Measurements from ENCODE around the gene CHMP2A.
"Not testable (repeated sequence)": the region's sequence is repeated elsewhere in the genome, so short reads cannot be mapped to it uniquely, and the experiment has no call there.

Gene CHMP2A

DNA sequence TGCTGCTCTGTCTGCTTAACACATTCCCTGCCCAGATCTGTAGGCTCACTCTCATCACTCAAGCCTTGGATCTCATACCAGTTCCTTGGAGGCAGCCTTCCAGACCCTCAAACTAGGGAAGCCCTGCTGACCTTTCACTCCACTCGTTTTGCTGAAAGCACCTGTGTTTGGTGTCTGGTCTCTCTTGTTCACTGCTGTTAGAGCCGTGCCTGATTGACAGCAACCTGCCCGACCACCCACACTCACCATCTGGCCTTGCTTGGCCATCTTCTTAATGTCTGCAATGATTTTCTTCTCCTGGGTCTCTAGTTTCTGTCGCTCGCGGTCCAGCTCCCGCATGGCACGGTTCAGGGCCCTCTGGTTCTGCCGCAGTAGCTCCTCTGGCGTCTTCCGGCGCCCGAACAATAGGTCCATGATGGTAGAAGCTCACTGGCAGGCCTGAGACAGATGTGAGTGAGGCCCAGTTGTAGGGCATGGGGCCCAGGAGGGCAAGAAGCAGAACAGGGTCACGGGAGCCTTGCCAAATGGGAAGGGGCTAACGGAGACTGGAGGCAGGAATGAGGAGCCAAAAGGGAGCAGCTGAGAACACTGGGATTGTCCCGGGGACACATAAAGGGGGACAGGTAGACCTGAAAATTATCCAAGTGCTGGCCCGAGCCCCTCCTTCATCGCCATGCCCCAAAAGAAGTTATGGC is 959 bp downstream of the CHMP2A start:
- DNase-seq, result no peak

DNA sequence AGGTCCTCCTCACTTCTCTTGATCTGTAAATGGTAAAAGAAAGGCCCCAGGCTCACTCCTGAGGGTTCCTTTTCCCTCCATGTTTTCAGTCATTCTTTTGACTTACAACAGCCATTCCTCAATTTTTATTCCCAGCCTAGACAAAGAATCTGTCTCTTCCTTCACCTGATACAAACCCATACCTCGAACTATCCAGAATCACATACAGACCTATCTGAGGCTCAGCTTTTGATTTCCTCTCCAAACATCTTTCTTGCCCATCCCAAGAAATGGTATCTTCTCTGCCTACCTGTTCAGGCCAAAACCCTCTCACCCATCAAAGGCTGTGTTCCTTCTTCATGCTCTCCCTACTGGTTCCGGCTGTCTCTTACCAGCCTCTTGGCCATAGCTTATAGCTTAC is 2.2 kb downstream of the CHMP2A start:
- DNase-seq, result no peak

DNA sequence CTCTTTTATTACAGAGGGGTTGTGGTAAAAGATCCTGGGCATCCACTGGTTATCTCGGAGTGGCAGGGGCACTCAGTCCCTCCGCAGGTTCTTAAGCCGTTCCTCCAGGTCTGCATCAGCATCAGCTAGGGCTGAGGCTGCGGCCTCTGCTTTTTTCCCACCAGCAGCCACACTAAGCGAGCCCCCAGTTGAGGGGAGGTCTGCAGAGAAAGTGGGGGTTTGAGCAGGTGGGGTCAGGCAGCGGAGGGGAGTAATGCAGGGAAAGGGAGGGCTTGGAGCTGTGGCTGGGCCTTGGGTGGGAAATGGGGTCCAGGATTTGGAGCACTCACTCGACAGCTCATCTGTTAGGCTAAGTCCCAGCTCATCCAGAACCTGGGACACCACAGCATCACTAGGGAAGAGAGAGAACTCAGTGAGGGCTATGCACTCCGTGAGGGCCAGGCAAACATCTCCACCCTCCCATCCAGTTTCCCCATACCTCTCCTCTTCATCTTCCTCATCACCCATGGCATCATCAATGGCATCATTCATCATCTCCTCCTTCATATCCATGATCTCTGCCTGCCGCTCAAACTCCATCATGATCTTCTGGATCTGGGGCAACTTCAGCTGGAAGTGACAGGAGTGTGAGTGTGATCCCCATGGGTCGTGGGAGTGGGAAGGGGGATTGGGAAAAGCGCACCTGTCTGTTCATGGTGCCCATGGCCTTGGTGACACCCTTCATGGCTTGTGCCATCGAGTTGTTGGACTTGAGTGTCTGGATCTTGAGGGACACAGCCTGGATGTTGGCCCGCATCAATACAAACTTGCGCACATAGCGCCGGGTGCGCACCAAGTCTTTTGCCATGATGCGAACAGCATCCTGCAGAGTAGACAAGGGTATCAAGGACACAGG is 3.1 kb downstream of the CHMP2A start:
- DNase-seq, result no peak

DNA sequence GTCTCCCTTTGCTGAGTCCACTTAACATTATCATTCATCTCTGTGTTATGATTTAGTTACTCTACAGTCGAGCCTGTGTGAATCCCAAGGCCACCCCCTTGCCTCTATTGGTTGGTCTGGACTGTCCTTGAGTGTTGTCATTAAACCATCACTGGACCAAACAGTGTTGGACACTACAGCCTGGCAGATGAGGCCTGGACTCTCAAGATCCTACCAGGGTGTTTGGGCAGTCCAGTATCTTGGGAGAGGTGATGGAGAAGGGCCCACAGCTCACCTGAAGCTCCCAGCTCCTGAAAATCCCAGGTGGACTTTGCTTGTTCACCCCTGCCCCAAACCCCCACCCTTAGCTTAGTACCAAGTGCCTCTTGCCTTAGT is 3.8 kb downstream of the CHMP2A start:
- DNase-seq, result no peak

DNA sequence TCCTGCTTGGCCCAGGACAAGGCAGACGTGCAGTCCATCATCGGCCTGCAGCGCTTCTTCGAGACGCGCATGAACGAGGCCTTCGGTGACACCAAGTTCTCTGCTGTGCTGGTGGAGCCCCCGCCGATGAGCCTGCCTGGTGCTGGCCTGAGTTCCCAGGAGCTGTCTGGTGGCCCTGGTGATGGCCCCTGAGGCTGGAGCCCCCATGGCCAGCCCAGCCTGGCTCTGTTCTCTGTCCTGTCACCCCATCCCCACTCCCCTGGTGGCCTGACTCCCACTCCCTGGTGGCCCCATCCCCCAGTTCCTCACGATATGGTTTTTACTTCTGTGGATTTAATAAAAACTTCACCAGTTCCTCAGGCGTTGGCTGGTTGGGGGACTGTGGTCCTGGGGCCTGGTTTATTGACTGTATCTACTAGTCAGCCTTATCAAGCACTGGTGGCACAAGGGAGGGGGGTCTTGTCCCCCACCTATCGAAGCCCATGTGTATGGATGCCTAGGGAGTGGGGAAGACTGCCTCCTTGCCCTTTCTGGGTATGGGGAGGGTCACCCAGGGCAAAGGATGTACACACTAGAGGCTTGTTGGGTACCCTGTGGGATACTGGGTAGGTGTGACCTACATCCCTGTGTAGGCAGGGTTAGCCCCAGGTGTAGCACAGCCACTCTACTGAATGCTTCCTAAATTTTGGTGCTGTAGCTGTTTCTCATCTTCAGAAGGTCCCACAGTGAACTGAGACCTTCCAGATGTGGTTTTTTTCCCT is 4.4 kb downstream of the CHMP2A start:
- no peak for DNase-seq

DNA sequence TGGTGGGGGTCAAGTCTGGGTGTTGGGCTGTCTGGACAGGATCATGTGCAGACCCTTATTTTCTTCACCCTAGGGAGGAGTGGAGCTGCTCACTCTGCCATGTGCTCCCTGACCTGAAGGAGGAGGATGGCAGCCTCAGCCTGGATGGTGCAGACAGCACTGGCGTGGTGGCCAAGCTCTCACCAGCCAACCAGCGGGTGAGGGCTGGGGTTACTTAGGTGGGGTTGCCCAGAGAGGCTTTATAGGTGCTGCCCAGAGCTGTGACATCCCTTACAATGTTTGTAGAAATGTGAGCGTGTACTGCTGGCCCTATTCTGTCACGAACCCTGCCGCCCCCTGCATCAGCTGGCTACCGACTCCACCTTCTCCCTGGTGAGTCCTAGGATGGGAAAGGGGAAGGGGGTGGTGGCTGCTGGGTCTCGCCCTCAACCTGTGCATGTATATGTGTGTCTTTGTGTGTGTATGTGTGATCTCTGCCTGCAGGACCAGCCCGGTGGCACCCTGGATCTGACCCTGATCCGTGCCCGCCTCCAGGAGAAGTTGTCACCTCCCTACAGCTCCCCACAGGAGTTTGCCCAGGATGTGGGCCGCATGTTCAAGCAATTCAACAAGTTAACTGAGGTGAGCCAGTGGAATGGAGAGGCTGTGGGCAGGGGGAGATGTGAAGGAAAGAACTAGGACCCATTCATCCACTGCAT is 5.1 kb downstream of the CHMP2A start:
- no peak for DNase-seq

DNA sequence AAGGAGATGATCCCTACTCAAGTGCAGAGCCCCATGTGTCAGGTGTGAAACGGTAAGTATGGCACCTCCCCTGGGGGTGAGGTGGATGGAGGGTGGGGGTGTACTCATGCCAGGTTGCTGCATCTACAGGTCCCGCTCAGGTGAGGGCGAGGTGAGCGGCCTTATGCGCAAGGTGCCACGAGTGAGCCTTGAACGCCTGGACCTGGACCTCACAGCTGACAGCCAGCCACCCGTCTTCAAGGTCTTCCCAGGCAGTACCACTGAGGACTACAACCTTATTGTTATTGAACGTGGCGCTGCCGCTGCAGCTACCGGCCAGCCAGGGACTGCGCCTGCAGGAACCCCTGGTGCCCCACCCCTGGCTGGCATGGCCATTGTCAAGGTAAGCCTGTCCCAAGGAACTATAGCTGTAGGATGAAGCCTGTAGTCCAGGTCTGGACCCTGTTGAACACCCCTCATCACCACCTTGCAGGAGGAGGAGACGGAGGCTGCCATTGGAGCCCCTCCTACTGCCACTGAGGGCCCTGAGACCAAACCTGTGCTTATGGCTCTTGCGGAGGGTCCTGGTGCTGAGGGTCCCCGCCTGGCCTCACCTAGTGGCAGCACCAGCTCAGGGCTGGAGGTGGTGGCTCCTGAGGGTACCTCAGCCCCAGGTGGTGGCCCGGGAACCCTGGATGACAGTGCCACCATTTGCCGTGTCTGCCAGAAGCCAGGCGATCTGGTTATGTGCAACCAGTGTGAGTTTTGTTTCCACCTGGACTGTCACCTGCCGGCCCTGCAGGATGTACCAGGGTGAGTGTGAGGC is 5.8 kb downstream of the CHMP2A start:
- DNase-seq, result no peak

DNA sequence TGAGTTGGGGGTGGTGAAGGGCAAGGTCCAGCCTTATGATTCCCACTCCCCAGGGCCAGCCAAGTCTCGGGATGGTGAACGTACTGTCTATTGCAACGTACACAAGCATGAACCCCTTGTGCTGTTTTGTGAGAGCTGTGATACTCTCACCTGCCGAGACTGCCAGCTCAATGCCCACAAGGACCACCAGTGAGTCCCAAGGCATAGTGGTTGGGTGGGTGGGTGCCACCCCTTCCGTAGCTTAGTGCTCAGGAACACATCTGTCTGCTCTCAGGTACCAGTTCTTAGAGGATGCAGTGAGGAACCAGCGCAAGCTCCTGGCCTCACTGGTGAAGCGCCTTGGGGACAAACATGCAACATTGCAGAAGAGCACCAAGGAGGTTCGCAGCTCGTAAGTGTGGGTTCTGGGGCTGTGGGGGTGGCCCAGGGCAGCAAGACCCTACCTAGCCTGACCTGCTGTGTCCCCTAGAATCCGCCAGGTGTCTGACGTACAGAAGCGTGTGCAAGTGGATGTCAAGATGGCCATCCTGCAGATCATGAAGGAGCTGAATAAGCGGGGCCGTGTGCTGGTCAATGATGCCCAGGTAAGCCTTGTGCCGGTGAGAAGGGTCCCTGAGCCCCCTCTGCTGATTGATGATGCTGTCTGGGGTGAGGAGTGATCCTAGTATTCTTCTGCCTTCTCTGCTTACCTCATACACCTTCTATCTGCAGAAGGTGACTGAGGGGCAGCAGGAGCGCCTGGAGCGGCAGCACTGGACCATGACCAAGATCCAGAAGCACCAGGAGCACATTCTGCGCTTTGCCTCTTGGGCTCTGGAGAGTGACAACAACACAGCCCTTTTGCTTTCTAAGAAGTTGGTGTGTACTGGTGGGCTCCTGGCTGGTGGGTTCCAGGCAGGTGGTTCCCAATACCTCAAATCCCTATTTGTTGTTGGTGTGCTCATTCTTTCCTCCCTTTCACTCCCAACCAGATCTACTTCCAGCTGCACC is 7.3 kb downstream of the CHMP2A start:
- no peak for DNase-seq

DNA sequence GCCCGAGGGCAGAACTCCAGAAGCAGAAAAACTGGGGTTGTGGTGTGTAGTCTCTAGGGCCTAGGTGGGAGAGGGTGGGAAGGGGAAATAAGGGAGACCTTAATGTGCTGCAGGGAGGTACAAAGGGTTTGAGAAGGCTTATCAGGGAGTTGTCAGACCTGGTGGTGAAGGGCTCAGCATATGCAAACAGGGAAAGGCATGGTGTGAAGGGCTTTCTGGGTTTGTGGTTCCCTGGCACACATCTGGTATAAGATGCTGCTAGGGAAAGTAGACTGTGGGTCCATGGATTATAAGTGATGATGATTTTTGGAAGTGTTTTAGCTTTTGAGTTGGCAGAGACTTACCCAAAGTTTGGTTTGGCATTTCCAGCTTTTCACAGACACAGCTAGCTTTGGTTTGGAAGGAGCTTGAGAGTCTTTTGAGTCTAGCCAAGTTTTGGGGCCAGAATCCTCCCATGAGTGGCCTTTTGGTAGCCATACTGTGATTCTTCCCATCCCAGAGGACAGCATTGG is 8.8 kb downstream of the CHMP2A start:
- DNase-seq, result no peak

DNA sequence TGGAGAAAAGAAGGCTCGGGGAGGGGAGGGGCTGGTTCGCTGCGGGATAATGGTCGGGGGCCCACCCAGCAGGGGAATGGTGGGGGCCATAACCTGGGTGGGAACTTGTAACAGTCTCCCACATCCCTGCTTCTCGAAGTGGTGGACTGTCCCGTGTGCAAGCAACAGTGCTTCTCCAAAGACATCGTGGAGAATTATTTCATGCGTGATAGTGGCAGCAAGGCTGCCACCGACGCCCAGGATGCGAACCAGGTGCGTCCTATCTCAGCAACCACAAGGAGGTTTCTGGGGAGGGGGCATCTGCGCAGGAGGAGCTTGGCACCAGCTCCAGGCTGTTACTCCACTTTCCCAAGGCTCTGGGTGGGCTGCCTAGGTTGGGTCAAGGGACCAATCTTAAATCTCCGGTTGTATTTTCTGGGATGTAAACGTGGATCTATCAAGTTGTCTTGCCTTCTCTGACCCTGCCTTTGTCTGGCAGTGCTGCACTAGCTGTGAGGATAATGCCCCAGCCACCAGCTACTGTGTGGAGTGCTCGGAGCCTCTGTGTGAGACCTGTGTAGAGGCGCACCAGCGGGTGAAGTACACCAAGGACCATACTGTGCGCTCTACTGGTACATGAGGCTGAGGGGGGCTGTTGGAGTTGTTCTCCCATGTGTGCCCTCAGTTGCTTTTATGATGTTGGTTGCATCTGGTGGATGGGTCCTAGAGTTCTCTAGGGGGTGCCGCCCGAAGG is 9.5 kb downstream of the CHMP2A start:
- DNase-seq, result no peak

DNA sequence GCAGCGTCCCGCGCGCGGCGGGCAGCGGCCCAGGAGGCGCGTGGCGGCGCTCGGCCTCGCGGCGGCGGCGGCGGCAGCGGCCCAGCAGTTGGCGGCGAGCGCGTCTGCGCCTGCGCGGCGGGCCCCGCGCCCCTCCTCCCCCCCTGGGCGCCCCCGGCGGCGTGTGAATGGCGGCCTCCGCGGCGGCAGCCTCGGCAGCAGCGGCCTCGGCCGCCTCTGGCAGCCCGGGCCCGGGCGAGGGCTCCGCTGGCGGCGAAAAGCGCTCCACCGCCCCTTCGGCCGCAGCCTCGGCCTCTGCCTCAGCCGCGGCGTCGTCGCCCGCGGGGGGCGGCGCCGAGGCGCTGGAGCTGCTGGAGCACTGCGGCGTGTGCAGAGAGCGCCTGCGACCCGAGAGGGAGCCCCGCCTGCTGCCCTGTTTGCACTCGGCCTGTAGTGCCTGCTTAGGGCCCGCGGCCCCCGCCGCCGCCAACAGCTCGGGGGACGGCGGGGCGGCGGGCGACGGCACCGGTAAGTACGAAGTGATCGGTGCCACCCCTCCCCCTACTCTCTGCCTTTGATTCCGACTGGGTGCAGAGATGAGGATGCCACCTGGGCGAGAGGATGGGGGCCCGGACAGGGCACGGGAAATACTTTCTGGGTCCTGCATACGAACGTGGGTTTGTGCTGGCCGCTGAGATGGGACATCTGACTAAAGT is 10.2 kb downstream of the CHMP2A start:
- no peak for DNase-seq

DNA sequence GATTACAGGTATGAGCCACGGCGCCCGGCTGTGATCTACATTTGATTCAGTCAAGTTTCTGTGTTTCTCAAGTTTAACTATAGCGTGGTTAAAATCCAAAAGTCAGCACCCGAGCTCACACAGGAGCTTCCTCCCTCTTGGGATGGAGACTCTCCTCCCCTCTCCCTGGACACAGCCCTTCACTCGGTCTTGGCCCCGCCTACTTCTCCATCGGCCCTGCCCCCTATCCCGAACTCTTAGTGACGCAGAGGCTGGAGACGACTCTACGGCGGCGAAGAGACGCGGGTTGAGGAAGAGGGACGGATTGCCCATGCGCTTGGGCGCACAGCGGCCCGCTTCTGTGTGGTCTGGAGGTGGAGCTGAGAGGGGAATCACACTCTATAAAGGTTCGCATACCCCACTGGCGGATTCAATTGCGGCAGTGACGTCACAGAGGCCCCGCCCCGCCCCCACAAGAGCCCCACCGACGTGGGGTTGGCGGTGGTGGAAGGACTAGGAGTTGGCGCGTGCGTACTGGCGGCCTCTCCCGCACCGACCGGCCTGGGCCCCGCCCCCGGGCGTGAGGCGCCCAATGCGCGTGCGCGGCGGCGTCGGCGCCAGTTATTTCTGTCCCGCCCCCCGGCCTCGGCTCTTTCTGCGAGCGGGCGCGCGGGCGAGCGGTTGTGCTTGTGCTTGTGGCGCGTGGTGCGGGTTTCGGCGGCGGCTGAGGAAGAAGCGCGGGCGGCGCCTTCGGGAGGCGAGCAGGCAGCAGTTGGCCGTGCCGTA is 10.9 kb downstream of the CHMP2A start, which contains the start of gene TRIM28:
Gene TRIM28, plus strand, starts transcription at position 239 of the 765 bp plus-strand sequence. CDS start 694 bp downstream, outside the sequence.
- no peak for DNase-seq

DNA sequence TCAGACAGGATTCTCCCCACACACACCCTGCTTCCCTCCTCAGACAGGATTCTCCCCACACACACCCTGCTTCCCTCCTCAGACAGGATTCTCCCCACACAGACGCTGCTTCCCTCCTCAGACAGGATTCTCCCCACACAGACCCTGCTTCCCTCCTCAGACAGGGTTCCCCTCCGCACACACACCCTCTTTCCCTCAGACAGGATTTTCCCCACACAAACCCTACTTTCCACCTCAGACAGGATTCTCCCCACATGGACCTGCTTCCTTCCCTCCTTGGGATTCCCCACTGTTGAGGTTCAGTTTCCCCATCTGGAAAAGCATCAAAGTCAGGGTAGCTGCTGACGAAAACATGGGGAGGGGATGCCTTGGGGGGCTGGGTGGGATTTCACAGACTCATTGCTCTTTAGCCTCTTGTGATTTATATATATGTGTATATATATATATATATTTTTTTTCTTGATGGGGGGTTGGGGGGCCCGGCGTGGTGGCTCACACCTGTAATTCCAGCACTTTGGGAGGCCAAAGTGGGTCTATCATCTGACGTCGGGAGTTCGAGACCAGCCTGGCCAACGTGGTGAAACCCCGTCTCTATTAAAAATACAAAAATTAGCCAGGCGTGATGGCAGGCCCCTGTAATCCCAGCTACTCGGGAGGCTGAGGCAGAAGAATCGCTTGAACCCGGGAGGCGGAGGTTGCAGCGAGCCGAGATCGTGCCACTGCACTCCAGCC is 12.1 kb downstream of the CHMP2A start:
- not testable (repeated sequence) for DNase-seq

DNA sequence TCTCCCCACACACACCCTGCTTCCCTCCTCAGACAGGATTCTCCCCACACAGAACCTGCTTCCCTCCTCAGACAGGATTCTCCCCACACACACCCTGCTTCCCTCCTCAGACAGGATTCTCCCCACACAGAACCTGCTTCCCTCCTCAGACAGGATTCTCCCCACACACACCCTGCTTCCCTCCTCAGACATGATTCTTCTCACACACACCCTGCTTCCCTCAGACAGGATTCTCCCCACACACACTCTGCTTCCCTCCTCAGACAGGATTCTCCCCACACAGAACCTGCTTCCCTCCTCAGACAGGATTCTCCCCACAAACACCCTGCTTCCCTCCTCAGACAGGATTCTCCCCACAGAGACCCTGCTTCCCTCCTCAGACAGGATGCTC is 15.7 kb downstream of the CHMP2A start:
- DNase-seq, result not testable (repeated sequence)

DNA sequence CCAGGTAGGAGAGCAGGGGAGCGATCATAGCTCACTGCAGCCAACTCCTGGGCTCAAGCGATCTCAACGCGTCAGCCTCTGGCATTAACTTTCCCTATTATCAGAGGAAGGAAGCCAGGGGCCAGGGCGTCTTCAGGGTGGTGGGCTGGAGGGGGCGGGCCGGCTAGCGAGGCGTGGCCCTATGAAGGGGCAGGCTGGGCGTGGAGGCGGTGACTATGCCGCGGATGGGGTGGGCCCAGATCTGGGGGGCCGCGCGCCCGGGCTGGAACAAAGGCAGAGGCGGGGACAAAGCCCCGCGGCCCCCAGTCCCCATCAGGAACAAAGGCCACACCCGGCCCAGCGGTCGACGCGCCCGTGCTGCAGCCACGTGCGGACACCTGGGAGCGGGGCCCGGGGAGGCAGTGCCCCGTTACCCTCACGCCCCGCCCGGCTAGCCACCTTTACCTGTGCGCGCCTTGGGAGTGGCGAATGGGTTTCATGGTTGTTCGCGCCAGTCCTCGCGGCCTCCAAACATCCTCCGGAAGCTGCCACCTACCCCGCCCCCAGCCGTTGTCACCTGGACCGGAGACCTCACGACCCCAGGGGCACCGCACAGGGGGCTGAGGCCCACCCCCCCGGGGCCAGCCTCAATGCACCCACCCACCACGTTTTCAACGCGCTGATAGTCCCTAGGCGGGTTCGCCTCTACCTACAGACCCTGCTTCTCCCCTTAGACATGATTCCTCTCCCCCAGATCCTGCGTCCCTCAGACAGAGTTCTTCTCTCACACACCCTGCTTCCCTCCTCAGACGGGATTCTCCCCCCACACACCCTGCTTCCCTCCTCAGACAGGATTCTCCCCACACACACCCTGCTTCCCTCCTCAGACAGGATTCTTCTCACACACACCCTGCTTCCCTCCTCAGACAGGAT is 16.4 kb downstream of the CHMP2A start:
- DNase-seq, result peak; percentile 88

All from NCI-H748 treated with DMSO at 0.1 percent for 48 hours (cell line).